Esophagus (tissue), 2 donors: Measurements from ENCODE around the gene QRICH1. TPM values are rescaled to one million over a fixed set of nuclear protein-coding genes. Genes with fewer than 3 reads are reported as not detected.
A peak's percentile ranks its signal among the peaks of the same experiment; 100 is the strongest.

Experiments
- H3K27ac ChIP-seq, 2 donors: one replicate each; pipeline ENCODE4 v1.5.1; 2013; ENCODE audit warnings: low read depth in 2 of 2, mild to moderate bottlenecking in 2 of 2, inconsistent platforms in 1 of 2, low read length in 1 of 2, moderate library complexity in 1 of 2
- H3K27me3 ChIP-seq, 2 donors: one replicate each; pipeline ENCODE4 v1.6.1; 2013; ENCODE audit warnings: low read length in 2 of 2, control low read depth in 1 of 2, mild to moderate bottlenecking in 1 of 2; ENCODE audit not compliant: insufficient read depth in 2 of 2, control insufficient read depth in 1 of 2
- H3K36me3 ChIP-seq, 2 donors: one replicate each; pipeline ENCODE4 v1.6.1; 2013; ENCODE audit warnings: low read length in 1 of 2; ENCODE audit not compliant: control insufficient read depth in 2 of 2, insufficient read depth in 2 of 2
- H3K4me1 ChIP-seq, 2 donors: one replicate each; pipeline ENCODE4 v1.6.1; 2013; ENCODE audit warnings: low read length in 1 of 2; ENCODE audit not compliant: control insufficient read depth in 2 of 2, insufficient read depth in 2 of 2
- H3K4me3 ChIP-seq, 2 donors: one replicate each; pipeline ENCODE4 v1.5.1; 2013; ENCODE audit warnings: low read length in 2 of 2, mild to moderate bottlenecking in 2 of 2, low read depth in 1 of 2, moderate library complexity in 1 of 2
- H3K9me3 ChIP-seq, 2 donors: one replicate each; pipeline ENCODE4 v1.6.1; 2013; ENCODE audit warnings: mild to moderate bottlenecking in 2 of 2, low read depth in 1 of 2, low read length in 1 of 2, moderate library complexity in 1 of 2; ENCODE audit not compliant: control insufficient read depth in 2 of 2, insufficient read depth in 1 of 2
- WGBS, 2 donors: extraction: QIAGEN DNeasy Blood & Tissue Kit; methylation state at CpG; one replicate each; pipeline ENCODE4 v1.1.7; 2013; 5-methylcytosine and 5-hydroxymethylcytosine counted together
- polyA plus RNA-seq, 2 donors: library from polyadenylated mRNA; stranded (reverse); fragments of 200-250 nt; gene quantifications; one replicate each; pipeline ENCODE4 v1.2.3, GENCODE V29; 2013
- donor health status: healthy with polysubstance abuse.
- donor health status: Bipolar disorder and iron deficiency.

QRICH1 gene
- polyA plus RNA-seq, 2 donors, result 31.9 to 38.2 TPM

DNA sequence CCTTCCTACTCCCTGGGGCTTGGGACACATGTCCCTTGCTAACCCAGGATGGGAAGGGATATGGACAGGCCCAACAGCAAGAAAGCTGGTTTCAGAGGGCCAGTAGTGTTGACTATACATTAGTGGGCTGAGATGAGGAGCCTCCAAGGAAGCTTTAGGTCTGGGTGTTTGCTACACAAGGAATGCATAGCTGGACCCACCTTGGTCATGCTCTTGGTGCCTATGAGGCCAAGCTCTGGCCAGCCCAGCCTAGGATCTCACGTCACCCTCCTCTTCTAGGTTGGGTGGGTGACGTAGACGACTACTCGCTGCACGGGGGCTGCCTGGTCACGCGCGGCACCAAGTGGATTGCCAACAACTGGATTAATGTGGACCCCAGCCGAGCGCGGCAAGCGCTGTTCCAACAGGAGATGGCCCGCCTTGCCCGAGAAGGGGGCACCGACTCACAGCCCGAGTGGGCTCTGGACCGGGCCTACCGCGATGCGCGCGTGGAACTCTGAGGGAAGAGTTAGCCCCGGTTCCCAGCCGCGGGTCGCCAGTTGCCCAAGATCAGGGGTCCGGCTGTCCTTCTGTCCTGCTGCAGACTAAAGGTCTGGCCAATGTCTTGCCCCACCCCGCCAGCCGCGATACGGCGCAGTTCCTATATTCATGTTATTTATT, 87.3 kb downstream of the QRICH1 start:
- peak overlapping the region; percentile 72 to 75 for H3K4me3 ChIP-seq
- H3K9me3 ChIP-seq, result no peaks in the 10 kb centered on the region
- H3K4me1 ChIP-seq, result peaks cover 0 to 18% of the 10 kb centered on the region in 2 donors
- WGBS, 2 donors, result 2% methylated on average over 32 of the region's 32 CpGs
- peak overlapping the region; percentile 97 to 99 for H3K27ac ChIP-seq
- no peaks in the 10 kb centered on the region for H3K27me3 ChIP-seq
- H3K36me3 ChIP-seq, result no peaks in the 10 kb centered on the region

DNA sequence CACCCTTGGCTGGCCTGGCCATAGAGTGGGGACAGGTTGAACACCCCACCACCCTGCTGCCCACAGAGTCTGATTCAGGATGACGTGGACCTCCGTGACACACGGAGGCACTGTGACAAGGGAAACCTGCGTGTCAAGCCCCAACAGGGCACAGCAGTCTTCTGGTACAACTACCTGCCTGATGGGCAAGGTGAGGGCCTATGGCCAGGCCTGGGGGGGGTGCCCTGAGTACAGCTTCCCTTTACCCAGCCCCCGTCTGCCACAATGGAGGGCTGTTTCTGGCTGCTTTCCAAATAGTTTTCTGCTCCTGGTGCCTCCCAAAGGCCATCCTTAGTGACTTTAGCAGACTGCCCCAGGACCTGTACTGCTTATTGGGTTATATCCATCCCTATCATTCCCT, 87.9 kb downstream of the QRICH1 start:
- Histone ChIP-seq H3K36me3 (no peaks in the 10 kb centered on the region), H3K4me1 (peaks cover 0 to 15% of the 10 kb centered on the region in 2 donors), H3K4me3 (no peak overlapping the region), H3K9me3 (no peaks in the 10 kb centered on the region), H3K27ac (peak overlapping the region in 1 of 2 donors; percentile 99), H3K27me3 (no peaks in the 10 kb centered on the region)
- WGBS, 2 donors, result 93 to 94% methylated on average over 5 of the region's 5 CpGs

DNA sequence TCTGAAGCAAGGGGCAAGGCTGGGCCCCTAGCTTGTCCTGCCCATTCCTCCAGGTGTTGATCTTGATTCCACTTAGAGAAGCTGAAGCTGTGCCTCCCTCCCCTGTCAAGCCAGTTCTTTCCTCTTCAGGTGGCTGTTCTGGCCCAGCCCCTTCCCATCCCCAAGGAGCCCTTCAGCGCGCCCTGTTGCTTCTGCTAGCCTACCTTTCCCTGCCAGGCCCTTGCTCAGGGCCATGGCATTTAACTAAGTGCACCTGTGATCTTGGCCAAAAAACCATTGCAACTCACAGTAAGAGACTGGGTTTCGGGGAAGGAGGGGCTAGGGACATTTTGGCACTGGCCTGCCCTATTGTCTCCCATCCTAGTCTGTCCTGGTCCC, 88.6 kb downstream of the QRICH1 start:
- no peaks in the 10 kb centered on the region for H3K9me3 ChIP-seq
- no peaks in the 10 kb centered on the region for H3K36me3 ChIP-seq
- WGBS, 2 donors, result 95 to 96% methylated on average over 3 of the region's 3 CpGs
- H3K4me3 ChIP-seq, result no peak overlapping the region
- no peaks in the 10 kb centered on the region for H3K27me3 ChIP-seq
- H3K4me1 ChIP-seq, result peaks cover 0 to 15% of the 10 kb centered on the region in 2 donors
- peak overlapping the region in 1 of 2 donors; percentile 6 for H3K27ac ChIP-seq

DNA sequence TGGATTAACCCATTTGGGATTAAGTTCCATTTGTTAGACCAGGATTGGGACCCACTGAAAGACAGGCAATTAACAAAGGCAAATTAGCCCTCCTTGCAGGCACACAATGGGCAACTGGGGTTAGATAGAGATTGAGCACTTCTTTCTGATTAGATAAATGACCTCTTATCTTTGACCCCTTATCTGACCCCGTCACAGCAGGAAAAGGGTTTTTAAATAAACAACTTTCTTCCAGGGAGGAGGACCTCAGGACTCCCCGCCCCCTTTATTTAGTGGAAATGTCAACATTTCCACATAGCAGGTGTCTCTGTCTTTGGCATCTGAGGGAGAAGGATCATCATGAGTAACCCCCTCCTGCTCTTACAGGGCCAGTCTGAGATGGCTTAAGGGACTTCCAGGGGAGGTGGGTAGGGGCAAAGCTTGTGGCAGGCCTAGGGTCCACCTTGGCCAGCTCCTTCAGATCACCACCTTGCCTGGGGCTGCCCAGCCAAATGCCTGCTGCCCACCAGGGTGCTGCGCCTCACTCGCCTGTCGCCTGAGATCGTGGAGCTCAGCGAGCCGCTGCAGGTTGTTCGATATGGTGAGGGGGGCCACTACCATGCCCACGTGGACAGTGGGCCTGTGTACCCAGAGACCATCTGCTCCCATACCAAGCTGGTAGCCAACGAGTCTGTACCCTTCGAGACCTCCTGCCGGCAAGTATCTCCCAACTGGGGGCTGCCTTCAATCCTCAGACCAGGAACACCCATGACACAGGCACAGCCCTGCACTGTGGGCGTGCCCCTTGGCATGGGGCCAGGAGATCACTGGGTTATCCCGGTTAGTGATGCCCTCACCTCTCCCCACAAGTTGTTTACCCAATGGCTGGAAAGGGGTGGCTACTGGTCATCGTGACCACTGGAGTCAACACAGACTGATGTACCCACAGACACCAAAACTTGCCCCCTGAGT, 89.2 kb downstream of the QRICH1 start:
- Histone ChIP-seq H3K9me3 (no peaks in the 10 kb centered on the region), H3K4me1 (peaks cover 0 to 15% of the 10 kb centered on the region in 2 donors), H3K27ac (peak overlapping the region in 1 of 2 donors; percentile 6), H3K36me3 (no peaks in the 10 kb centered on the region), H3K27me3 (no peaks in the 10 kb centered on the region), H3K4me3 (no peak overlapping the region)
- 84% methylated on average over 16 of the region's 16 CpGs for WGBS, 2 donors

DNA sequence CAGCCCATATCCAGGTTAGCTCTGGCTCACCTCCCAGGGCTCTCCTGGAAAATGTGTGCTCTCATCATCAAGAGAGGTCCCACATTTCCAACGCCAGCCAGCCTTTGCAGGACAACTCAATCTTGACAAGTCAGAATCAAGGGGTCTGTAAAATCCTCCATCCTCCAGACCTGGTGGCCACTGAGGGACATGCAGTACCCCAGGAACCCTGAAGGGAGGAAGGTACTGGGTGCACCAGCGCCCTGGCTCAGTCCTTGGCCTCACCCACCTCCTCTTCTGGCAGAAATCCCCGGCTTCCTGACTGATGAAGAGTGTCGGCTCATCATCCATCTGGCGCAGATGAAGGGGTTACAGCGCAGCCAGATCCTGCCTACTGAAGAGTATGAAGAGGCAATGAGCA, 92.7 kb downstream of the QRICH1 start:
- Histone ChIP-seq H3K4me3 (no peak overlapping the region), H3K27ac (no peak overlapping the region), H3K9me3 (no peaks in the 10 kb centered on the region), H3K4me1 (peaks cover 0 to 3% of the 10 kb centered on the region in 2 donors), H3K27me3 (no peaks in the 10 kb centered on the region), H3K36me3 (peaks cover 0 to 4% of the 10 kb centered on the region in 2 donors)
- WGBS, 2 donors, result 85 to 86% methylated on average over 6 of the region's 6 CpGs

DNA sequence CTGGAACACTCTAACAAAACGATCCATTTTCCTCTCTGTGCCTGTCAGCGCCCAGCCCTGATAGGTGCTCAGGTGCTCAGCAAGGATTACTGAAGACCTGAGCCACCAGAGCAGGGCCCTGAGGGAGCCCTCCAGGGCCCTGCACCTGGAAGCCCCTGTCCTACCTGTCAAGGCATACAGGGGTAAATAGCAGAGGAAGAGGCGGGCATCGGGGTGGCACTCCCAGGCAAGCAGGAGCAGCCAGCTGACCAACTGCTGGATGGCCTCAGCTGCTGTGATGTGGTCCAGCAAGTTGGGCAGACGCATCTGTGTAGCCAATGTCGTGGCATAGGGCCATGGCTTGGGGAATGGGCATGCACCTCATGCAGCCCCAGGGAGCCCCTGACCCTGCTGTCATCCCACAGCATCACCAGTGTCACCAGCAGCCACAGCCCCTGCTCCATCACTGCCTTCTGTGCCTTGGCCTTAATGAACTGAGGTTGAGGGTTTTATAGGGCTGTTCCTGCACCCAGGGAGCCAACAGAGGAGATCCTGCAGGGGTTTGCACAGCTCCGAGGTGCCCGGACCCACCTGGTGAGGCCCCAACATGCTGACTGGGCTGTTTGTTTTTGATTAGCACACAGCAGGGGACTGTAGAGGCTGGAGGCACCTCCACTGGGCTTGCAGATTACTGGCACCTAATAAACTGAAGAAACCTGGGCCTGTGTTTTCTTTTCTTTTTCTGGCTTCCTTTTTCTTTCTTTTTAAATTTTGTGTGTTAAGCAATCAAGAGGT, 94.6 kb downstream of the QRICH1 start:
- Histone ChIP-seq H3K27me3 (no peaks in the 10 kb centered on the region), H3K4me1 (no peaks in the 10 kb centered on the region), H3K36me3 (peaks cover 0 to 6% of the 10 kb centered on the region in 2 donors), H3K27ac (no peak overlapping the region), H3K4me3 (no peak overlapping the region), H3K9me3 (no peaks in the 10 kb centered on the region)
- WGBS, 2 donors, result 85% methylated on average over 8 of the region's 8 CpGs

DNA sequence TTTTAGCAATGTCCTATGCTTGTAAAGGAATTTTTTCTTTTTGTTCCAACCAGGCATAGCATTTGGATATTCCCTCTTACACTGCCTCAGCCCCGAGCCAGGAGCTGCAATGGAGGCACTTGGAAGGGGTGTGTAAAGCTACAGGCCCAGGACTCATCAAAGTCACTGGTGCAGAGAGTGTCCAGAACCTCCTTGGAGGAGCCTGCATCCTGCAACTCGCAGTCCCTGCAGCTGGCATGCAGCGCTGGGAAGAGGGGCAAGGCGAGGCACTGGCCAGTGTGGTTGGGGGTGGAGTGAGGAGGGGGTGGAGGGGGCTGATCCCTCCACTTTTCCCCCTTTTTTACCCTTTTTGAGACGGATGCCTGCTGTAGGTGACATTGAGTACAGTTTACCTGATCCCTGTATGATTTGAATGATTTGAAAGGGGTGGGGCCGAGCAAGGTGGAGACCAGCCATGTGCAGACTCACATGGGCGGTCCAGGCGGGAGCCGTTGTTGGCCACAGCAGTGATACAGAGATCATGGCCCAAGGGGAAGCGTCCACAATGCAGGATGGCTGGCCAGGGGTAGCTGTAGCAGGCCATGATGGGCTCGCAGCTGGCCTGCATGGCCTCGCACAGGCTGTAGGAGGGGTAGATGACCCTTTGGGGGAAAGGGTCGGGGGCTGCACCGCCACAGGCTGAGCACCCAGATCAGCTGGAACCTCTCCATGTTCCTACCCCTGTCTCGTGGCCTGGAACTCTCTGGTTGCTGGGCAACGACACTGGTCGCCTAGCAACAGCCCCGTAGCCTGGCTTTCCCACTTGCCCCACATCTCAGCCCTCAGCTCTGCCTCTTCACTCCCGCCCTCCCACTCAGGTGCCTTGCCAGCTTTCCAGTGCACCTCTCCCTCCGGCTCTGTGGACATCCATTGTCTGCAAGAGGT, 95.9 kb downstream of the QRICH1 start:
- H3K4me3 ChIP-seq, result no peak overlapping the region
- H3K36me3 ChIP-seq, result peaks cover 0 to 6% of the 10 kb centered on the region in 2 donors
- H3K9me3 ChIP-seq, result no peaks in the 10 kb centered on the region
- 79 to 81% methylated on average over 20 of the region's 20 CpGs for WGBS, 2 donors
- no peak overlapping the region for H3K27ac ChIP-seq
- H3K27me3 ChIP-seq, result no peaks in the 10 kb centered on the region
- no peaks in the 10 kb centered on the region for H3K4me1 ChIP-seq

DNA sequence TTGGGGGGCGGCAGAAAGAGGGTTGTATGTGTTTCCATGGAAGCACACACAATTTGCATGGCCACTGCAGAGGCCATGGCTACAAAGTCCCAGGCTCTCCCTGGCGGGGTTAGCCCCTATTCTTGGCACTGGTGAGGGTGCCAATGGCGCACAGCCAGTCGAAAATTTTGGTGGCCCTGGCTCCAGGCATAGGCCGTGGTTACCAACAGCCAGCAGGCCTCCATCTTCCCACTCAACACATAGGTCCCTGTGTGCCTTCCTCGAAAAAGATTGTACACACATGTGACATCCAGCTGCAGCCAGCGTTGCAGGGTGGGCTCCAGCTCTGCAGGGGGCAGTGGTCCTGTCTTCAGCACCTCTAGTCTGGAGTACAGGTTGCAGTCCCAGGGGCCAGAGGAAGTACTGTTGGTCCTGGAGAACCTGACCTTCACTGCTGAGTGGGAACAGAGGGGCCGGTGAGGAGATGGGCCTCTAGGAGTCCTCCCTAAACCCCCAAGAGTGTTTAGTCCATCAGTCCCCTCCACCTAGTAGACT, 96.7 kb downstream of the QRICH1 start:
- no peaks in the 10 kb centered on the region for H3K4me1 ChIP-seq
- no peak overlapping the region for H3K27ac ChIP-seq
- no peaks in the 10 kb centered on the region for H3K9me3 ChIP-seq
- H3K36me3 ChIP-seq, result peaks cover 0 to 6% of the 10 kb centered on the region in 2 donors
- 84 to 86% methylated on average over 8 of the region's 8 CpGs for WGBS, 2 donors
- no peak overlapping the region for H3K4me3 ChIP-seq
- H3K27me3 ChIP-seq, result no peaks in the 10 kb centered on the region
